Peyer's patch (tissue), 4 donors: ENCODE measurements around the gene RASGRP3. TPM values are rescaled to one million over a fixed set of nuclear protein-coding genes. Genes with fewer than 3 reads are reported as not detected.

ENCODE experiments used
- DNase-seq, 3 donors: peaks; one replicate each; pipeline ENCODE4 v3.0.0-alpha.2; 2017 to 2019
- H3K27ac ChIP-seq, 4 donors: fragments of 200-600 bp; sonication (generic); one replicate each; pipeline ENCODE4 v1.5.1; 2016 to 2019
- H3K27me3 ChIP-seq, 2 donors: fragments of 200-600 bp; sonication (generic); one replicate each; pipeline ENCODE4 v1.5.1; 2019
- H3K36me3 ChIP-seq, 3 donors: fragments of 200-600 bp; sonication (generic); one replicate each; pipeline ENCODE4 v1.5.1; 2016 to 2019
- H3K4me1 ChIP-seq, 4 donors: fragments of 200-600 bp; sonication (generic); one replicate each; pipeline ENCODE4 v1.5.1; 2016 to 2019
- H3K4me3 ChIP-seq, 4 donors: fragments of 200-600 bp; sonication (generic); 1 replicate in 3 of 4; 2 replicates in 1 of 4; pipeline ENCODE4 v1.5.1; 2016 to 2019; ENCODE audit warnings: mild to moderate bottlenecking in 1 of 4
- H3K9me3 ChIP-seq, 4 donors: fragments of 200-600 bp; sonication (generic); one replicate each; pipeline ENCODE4 v1.5.1; 2016 to 2019; ENCODE audit warnings: mild to moderate bottlenecking in 1 of 4
- POLR2A ChIP-seq, 2 donors: fragments of 450-650 bp; IDR thresholded peaks; one replicate each; pipeline ENCODE4 v1.5.1; 2017; ENCODE audit warnings: antibody characterized with exemption in 2 of 2, mild to moderate bottlenecking in 2 of 2, moderate library complexity in 2 of 2
- total RNA-seq, 4 donors: library from RNA; depleted of rRNA; stranded (reverse); fragments of >200 nt; gene quantifications; one replicate each; pipeline ENCODE4 v1.1.0, GENCODE V29; 2016
- TF ChIP-seq, protein P1 (sequence below), 6 experiments: fragments of 450-650 bp in 4 of 6; fragments of 200-600 bp in 2 of 6; sonication (generic) in 1 of 6; IDR thresholded peaks; one replicate each; pipeline ENCODE4 v1.5.1; 2017 to 2019; ENCODE audit warnings: antibody characterized with exemption in 6 of 6, mild to moderate bottlenecking in 3 of 6, moderate library complexity in 1 of 6

RASGRP3 gene
- total RNA-seq, 4 donors from 2014 or later = 1.9 to 66.8 (median 12.3) TPM

DNA sequence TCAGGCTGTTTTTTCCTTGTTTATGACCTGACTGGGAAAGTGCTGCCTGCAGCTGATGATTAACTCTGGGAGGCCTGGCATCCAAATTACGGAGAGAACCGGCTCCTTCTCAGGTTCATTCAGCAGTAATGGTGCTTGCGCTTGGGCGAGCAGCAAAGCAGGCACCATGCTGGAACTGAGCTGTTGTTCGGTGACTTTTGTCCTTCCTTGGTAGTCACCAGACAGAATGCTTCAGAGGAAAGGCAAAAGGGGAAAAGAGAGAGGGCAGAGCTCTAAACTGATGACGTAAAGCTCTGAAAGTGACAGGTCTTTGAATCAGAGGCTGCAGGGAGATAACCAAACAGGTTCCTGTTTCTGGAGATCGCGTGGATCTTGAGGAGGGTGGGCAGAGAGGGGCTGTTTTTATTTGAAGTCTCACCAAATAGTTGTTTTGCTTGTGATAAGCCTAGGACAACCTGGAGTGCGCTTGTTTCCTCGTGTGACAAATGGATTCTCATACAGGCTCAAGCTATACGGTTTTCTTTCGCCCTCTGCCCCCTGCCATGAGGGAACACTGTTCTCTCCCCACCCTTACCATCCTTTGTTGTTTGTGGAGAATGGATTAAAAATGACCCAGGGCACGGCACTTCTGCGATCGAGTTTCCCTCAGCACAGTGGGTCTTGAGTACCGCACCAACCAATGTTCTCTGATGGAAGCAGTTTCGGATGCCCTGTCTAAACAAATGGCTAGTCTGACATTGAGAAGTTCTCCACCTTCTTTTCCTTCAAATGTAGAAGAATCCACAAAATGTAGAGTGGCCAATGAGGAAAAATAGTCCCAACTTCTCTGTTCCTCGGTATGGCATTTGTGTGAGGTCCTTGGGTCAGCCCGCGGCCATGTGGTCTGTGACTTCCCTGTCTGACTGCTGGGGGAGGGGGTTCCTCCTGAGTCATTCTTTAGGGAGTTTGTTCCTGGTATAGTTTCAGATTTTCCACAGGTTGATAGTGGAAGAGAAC is 1.3 kb downstream of the RASGRP3 start:
- Histone ChIP-seq H3K4me3 (peak overlapping the region; percentile 10 to 61 (median 33)), H3K27ac (peak overlapping the region; percentile 81 to 87 (median 82)), H3K36me3 (no peaks in the 10 kb centered on the region), H3K9me3 (no peaks in the 10 kb centered on the region), H3K4me1 (peaks cover 0 to 10% (median 3%) of the 10 kb centered on the region in 4 donors), H3K27me3 (no peaks in the 10 kb centered on the region)
- no peak for TF ChIP-seq POLR2A (IDR thresholded peaks at IDR 0.05)
- TF ChIP-seq, protein P1, sequence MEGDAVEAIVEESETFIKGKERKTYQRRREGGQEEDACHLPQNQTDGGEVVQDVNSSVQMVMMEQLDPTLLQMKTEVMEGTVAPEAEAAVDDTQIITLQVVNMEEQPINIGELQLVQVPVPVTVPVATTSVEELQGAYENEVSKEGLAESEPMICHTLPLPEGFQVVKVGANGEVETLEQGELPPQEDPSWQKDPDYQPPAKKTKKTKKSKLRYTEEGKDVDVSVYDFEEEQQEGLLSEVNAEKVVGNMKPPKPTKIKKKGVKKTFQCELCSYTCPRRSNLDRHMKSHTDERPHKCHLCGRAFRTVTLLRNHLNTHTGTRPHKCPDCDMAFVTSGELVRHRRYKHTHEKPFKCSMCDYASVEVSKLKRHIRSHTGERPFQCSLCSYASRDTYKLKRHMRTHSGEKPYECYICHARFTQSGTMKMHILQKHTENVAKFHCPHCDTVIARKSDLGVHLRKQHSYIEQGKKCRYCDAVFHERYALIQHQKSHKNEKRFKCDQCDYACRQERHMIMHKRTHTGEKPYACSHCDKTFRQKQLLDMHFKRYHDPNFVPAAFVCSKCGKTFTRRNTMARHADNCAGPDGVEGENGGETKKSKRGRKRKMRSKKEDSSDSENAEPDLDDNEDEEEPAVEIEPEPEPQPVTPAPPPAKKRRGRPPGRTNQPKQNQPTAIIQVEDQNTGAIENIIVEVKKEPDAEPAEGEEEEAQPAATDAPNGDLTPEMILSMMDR (IDR thresholded peaks at IDR 0.05) = no peak
- peak in 2 of 3 donors; percentile 66 to 72 for DNase-seq

DNA sequence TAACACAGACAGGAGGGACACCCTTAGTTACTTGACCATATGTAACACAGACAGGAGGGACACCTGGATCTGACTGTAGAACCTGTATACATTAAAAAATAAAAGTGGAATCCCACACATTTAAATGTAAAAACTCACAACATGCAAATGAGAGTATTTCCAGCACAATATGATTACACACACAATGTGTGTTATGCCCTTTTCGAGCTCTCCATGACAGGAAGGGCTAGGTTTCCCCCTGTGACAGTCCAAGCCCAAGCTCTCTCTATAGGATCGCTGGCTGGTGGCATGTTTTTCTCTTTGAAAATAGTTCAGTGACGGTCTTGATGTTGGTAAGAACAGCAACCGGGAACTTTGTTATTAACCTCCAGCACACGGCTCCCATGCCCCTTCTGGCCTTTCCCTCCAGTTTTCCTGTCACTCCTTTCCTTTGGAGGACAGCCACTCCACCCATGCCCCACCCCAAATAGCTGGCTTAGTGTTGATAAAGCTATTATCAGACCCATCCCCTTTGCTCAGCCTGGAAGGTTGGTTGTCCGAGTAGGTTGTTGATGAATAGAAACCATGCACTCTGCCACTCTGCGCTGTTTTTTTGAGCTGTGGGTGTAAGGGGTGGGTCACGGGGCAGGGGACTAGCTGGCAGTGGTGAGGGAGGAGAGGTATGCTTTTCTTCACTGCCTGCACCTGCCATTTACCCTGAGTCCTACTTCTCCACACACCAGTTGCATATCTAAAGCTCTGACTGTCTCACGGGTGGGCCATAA is 2.7 kb downstream of the RASGRP3 start:
- no peaks in the 10 kb centered on the region for H3K27me3 ChIP-seq
- peak in 2 of 3 donors; percentile 51 to 65 for DNase-seq
- H3K36me3 ChIP-seq = no peaks in the 10 kb centered on the region
- no peak overlapping the region for H3K4me3 ChIP-seq
- H3K9me3 ChIP-seq = no peaks in the 10 kb centered on the region
- H3K27ac ChIP-seq = peak overlapping the region in 3 of 4 donors; percentile 81 to 87 (median 84)
- peaks cover 0 to 10% (median 3%) of the 10 kb centered on the region in 4 donors for H3K4me1 ChIP-seq
- no peak for TF ChIP-seq POLR2A (IDR thresholded peaks at IDR 0.05)
- TF ChIP-seq, protein P1 (IDR thresholded peaks at IDR 0.05) = no peak

DNA sequence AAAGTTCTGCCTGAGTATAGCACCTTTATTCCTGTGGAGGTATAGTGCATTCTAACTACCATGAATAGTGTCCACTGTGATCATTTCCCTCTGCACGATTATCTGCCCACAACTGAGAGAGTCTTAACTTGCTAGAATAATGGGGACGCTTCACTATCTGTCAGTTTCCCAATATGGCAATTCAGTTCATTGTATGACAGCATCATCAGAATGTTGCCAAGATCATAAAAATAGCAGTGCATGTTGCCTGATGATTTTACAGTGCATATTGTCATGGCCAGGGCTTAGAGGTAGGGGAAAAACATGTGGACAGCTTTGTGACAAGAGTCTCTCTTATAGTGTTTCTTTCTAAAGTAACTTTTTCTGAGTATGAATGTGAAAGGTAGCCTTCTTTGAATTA is 6.1 kb downstream of the RASGRP3 start:
- Histone ChIP-seq H3K36me3 (no peaks in the 10 kb centered on the region), H3K27ac (peak overlapping the region in 1 of 4 donors; percentile 27), H3K4me1 (peaks cover 0 to 3% (median 0%) of the 10 kb centered on the region in 4 donors), H3K9me3 (peaks cover 0 to 4% (median 0%) of the 10 kb centered on the region in 4 donors), H3K27me3 (no peaks in the 10 kb centered on the region), H3K4me3 (no peak overlapping the region)
- TF ChIP-seq, protein P1 (IDR thresholded peaks at IDR 0.05) = no peak
- no peak for TF ChIP-seq POLR2A (IDR thresholded peaks at IDR 0.05)
- no peak for DNase-seq

DNA sequence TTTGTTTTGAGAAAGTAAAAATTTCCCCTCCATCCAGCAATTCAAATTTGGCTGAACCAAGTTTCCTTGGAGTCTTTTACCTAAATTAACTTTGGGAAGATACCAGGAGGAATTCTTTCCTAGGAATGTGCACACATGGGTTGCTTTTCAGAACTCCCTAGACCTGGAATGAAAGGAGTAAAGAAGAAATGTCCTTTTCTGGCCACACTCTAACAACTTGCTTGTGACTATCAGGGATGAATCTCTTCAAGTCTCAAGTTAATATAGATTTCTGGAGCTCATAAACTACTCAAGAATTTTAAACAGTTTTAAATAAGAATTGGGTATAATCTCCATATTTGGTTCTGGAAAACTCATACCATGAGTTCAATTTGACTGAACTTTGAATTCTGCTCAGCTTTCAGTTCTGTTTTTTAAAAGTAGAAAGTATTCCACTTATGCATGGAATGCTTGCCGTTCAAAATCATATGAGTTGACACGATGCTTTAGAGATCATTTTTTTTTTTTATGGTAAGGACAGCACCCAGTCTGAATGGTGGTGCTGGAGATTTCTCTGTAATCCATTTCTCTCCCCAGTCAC is 7.7 kb downstream of the RASGRP3 start:
- peaks cover 0 to 4% (median 0%) of the 10 kb centered on the region in 4 donors for H3K9me3 ChIP-seq
- H3K27me3 ChIP-seq = no peaks in the 10 kb centered on the region
- no peak for TF ChIP-seq POLR2A (IDR thresholded peaks at IDR 0.05)
- TF ChIP-seq, protein P1 (IDR thresholded peaks at IDR 0.05) = no peak
- DNase-seq = no peak
- H3K4me3 ChIP-seq = no peak overlapping the region
- peak overlapping the region in 2 of 4 donors; percentile 33 to 75 for H3K27ac ChIP-seq
- H3K4me1 ChIP-seq = no peaks in the 10 kb centered on the region
- no peaks in the 10 kb centered on the region for H3K36me3 ChIP-seq

DNA sequence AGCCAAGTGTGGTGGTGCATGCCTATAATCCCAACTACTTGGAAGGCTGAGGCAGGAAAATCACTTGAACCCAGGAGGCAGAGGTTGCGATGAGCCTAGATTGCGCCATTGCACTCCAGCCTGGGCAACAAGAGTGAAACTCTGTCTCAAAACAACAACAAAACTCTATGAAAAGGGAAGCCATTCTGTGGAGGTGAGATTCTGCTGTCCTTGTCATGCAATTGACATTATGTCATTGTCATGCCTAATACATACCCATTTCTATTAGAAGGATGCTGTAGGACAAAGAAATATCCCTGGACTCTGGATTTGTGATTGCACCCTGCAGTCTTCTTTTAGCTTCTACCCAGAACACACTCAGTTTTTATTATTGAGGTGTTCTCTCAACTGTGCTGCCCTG is 8.6 kb downstream of the RASGRP3 start:
- DNase-seq = no peak
- H3K9me3 ChIP-seq = peaks cover 0 to 4% (median 0%) of the 10 kb centered on the region in 4 donors
- H3K27ac ChIP-seq = peak overlapping the region in 1 of 4 donors; percentile 75
- no peak overlapping the region for H3K4me3 ChIP-seq
- no peaks in the 10 kb centered on the region for H3K4me1 ChIP-seq
- no peak for TF ChIP-seq POLR2A (IDR thresholded peaks at IDR 0.05)
- TF ChIP-seq, protein P1 (IDR thresholded peaks at IDR 0.05) = no peak
- H3K36me3 ChIP-seq = no peaks in the 10 kb centered on the region
- no peaks in the 10 kb centered on the region for H3K27me3 ChIP-seq
